K562 (cell line): ENCODE results near the gene NUP188. TPM values are rescaled to one million over a fixed set of nuclear protein-coding genes. Genes with fewer than 3 reads are reported as not detected.

Experiments used
- ATAC-seq: fragments of 200-7000 bp; cut with Tn5 transposase; 3 replicates; pipeline ENCODE4 v1.9.1; 2020; ENCODE audit warnings: moderate library complexity
- BruUV-seq: library from RNA; stranded (reverse); fragments of 400-500 nt; replicated peaks from 2 replicates; lab custom pipeline; 2021; lab: Mats Ljungman, UMichigan
- CTCF ChIA-PET: fragments of 300-600 bp; formaldehyde crosslinking; extraction: SDS; loops from one replicate; lab custom pipeline; 2021; ENCODE audit warnings: low intra/inter-chr PET ratio; lab: Yijun Ruan, JAX
- POLR2A ChIA-PET: fragments of 300-600, 350-650 bp; sonication (Branson Sonifier 250); formaldehyde crosslinking; extraction: SDS; loops from one replicate; lab custom pipeline; 2021; ENCODE audit warnings: antibody characterized with exemption, inconsistent platforms; lab: Yijun Ruan, JAX
- DNase-seq, 4 experiments: peaks; one replicate each; pipeline versions ENCODE4 v3.0.0 to v3.0.0-alpha.2; 2011 to 2018; ENCODE audit warnings: low spot score in 3 of 4, mixed read lengths in 3 of 4; ENCODE audit errors: extremely low read depth in 1 of 4
- FAIRE-seq: peaks from 2 replicates; lab custom pipeline; 2011; peaks lifted over from hg19 to GRCh38; lab: Jason Lieb, UNC
- H2AFZ ChIP-seq: 2 replicates; pipeline ENCODE4 v1.6.0; 2011; ENCODE audit warnings: low read depth, low read length, control low read depth, inconsistent platforms
- H3K27ac ChIP-seq: fragments of 200-600 bp; 3 replicates; pipeline ENCODE4 v1.8.0; 2011; ENCODE audit warnings: low read depth, mild to moderate bottlenecking, control low read depth, inconsistent platforms, low read length, moderate library complexity, mixed read lengths; ENCODE audit errors: extremely low read depth
- H3K27me3 ChIP-seq, 2 experiments: fragments of 300-600 bp in 1 of 2; 2 replicates in 1 of 2; 3 replicates in 1 of 2; pipeline versions ENCODE4 v1.6.0 to v1.8.0; 2011; ENCODE audit warnings: inconsistent platforms in 2 of 2, low read length in 2 of 2, mild to moderate bottlenecking in 1 of 2, mixed read lengths in 1 of 2, moderate library complexity in 1 of 2; ENCODE audit not compliant: control insufficient read depth in 2 of 2, insufficient read depth in 2 of 2
- H3K36me3 ChIP-seq: fragments of 300-600 bp; 3 replicates; pipeline ENCODE4 v1.8.0; 2011; ENCODE audit warnings: mild to moderate bottlenecking, low read length, inconsistent platforms; ENCODE audit not compliant: control insufficient read depth, insufficient read depth
- H3K4me1 ChIP-seq, 2 experiments: fragments of 200-600 bp in 1 of 2; replicated peaks in 1 of 2; 2 replicates in 1 of 2; 3 replicates in 1 of 2; pipeline versions ENCODE4 v1.5.1 to v1.8.0; 2011; ENCODE audit warnings: inconsistent platforms in 2 of 2, low read length in 2 of 2, mild to moderate bottlenecking in 1 of 2, mixed read lengths in 1 of 2, moderate library complexity in 1 of 2; ENCODE audit not compliant: control insufficient read depth in 2 of 2, insufficient read depth in 2 of 2
- H3K4me2 ChIP-seq: 2 replicates; pipeline ENCODE4 v1.6.1; 2011; ENCODE audit warnings: low read length, control low read depth, inconsistent platforms, mixed read lengths; ENCODE audit not compliant: insufficient read depth
- H3K4me3 ChIP-seq: fragments of 200-600 bp; sonication (generic), shearing (Covaris generic); 2 replicates; pipeline ENCODE4 v1.5.1; 2016; ENCODE audit warnings: control low read depth, inconsistent platforms
- H3K79me2 ChIP-seq: fragments of 200-600 bp; 3 replicates; pipeline ENCODE4 v1.8.0; 2011; ENCODE audit warnings: low read length, inconsistent platforms; ENCODE audit not compliant: control insufficient read depth, insufficient read depth
- H3K9ac ChIP-seq, 2 experiments: 2 replicates each; pipeline versions ENCODE4 v1.6.0 to v1.6.1; 2011; ENCODE audit warnings: low read depth in 2 of 2, low read length in 2 of 2, control low read depth in 1 of 2, inconsistent platforms in 1 of 2, mild to moderate bottlenecking in 1 of 2, mixed read lengths in 1 of 2; ENCODE audit not compliant: insufficient read depth in 1 of 2
- H3K9me1 ChIP-seq: one replicate; pipeline ENCODE4 v1.6.0; 2011; ENCODE audit warnings: inconsistent platforms, mild to moderate bottlenecking, low read length, moderate library complexity; ENCODE audit not compliant: control insufficient read depth, insufficient read depth
- H3K9me3 ChIP-seq: replicated peaks from 2 replicates; pipeline ENCODE4 v1.5.1; 2011; ENCODE audit warnings: low read depth, low read length, inconsistent platforms; ENCODE audit not compliant: control insufficient read depth, insufficient read depth
- H4K20me1 ChIP-seq: replicated peaks from 2 replicates; pipeline ENCODE4 v1.6.1; 2011; ENCODE audit warnings: low read length, inconsistent platforms, mixed read lengths; ENCODE audit not compliant: control insufficient read depth, insufficient read depth
- CC2D1A ChIP-seq: fragments of 450-650 bp; IDR thresholded peaks from 2 replicates; pipeline ENCODE4 v1.6.1; 2017; ENCODE audit warnings: mild to moderate bottlenecking
- ELF4 ChIP-seq: fragments of 450-650 bp; formaldehyde crosslinking; IDR thresholded peaks from 2 replicates; pipeline ENCODE4 v1.4.0; 2022; ENCODE audit warnings: missing genetic modification characterization
- HDAC6 ChIP-seq: IDR thresholded peaks from 2 replicates; pipeline ENCODE4 v1.6.1; 2012; ENCODE audit warnings: low read depth, mild to moderate bottlenecking, control low read depth, inconsistent platforms, low read length, moderate library complexity
- NCOA2 ChIP-seq, 2 experiments: fragments of 450-650 bp; IDR thresholded peaks; 2 replicates each; pipeline ENCODE4 v1.6.1; 2018; ENCODE audit warnings: mild to moderate bottlenecking in 2 of 2, moderate library complexity in 1 of 2; ENCODE audit not compliant: partially characterized antibody in 2 of 2
- POLR2G ChIP-seq: fragments of 200-400 bp; formaldehyde crosslinking; IDR thresholded peaks from 2 replicates; pipeline ENCODE4 v1.6.1; 2017; ENCODE audit warnings: low read depth, mild to moderate bottlenecking, antibody characterized with exemption, low read length, moderate library complexity
- RBM17 ChIP-seq: fragments of 200-400 bp; formaldehyde crosslinking; IDR thresholded peaks from 2 replicates; pipeline ENCODE4 v1.6.1; 2017; ENCODE audit warnings: low read depth, mild to moderate bottlenecking, low read length, borderline replicate concordance
- RFX1 ChIP-seq: fragments of 450-650 bp; IDR thresholded peaks from 2 replicates; pipeline ENCODE4 v1.6.1; 2016; ENCODE audit warnings: mild to moderate bottlenecking, moderate library complexity
- SAFB ChIP-seq: fragments of 200-400 bp; formaldehyde crosslinking; IDR thresholded peaks from 2 replicates; pipeline ENCODE4 v1.6.1; 2017; ENCODE audit warnings: low read depth, low read length, borderline replicate concordance
- TAF7 ChIP-seq: fragments of 450-650 bp; IDR thresholded peaks from 2 replicates; pipeline ENCODE4 v1.6.1; 2016; ENCODE audit warnings: missing genetic modification characterization, missing compliant biosample characterization
- ZFX ChIP-seq: sonication (generic); formaldehyde crosslinking; IDR thresholded peaks from 2 replicates; pipeline ENCODE4 v1.8.0; 2022; ENCODE audit warnings: mild to moderate bottlenecking, missing genetic modification reagents, moderate library complexity
- WGBS: fragments of 100-300 bp; shearing (Covaris generic); methylation state at CpG from one replicate; pipeline ENCODE4 v1.1.6; 2016; ENCODE audit warnings: low coverage, mixed read lengths; ENCODE audit not compliant: insufficient coverage; ENCODE audit errors: missing lambda C conversion rate; 5-methylcytosine and 5-hydroxymethylcytosine counted together
- in situ Hi-C: fragments of 300-500 bp; cut with MboI; formaldehyde crosslinking; loops from 4 replicates; pipeline ENCODE4 v1.15.0; 2018; ENCODE audit warnings: inconsistent platforms, mixed read lengths
- intact Hi-C: fragments of 100-400 bp; cut with micrococcal nuclease; formaldehyde crosslinking; loops from 2 replicates; pipeline ENCODE4 v1.14.2; 2022
- polyA plus RNA-seq, 8 experiments: library from polyadenylated mRNA; depleted of rRNA in 4 of 8; stranded (reverse) in 5 of 8; unstranded in 3 of 8; fragments of >200 nt; fragmentation: Nextera tagmentation in 2 of 8; fragmentation: Illumina TruSeq in 1 of 8; extraction: Ambion mirVana in 2 of 8; extraction: Trizol in 1 of 8; gene quantifications; 2 replicates each; pipeline versions ENCODE4 v1.2.1 to v1.2.3, GENCODE V29; 2011 to 2014; ENCODE audit warnings: inconsistent platforms in 1 of 8, missing spikeins in 1 of 8
- total RNA-seq, 7 experiments: library from RNA; depleted of rRNA in 6 of 7; stranded (reverse); fragments of >200 nt in 6 of 7; fragmentation: Illumina TruSeq in 2 of 7; extraction: Trizol in 2 of 7; gene quantifications; 2 replicates each; pipeline versions ENCODE4 v1.2.1 to v1.2.3, GENCODE V29; 2011 to 2021; ENCODE audit warnings: low replicate concordance in 1 of 7
- TF ChIP-seq, protein P1 (sequence below): fragments of 450-650 bp; IDR thresholded peaks from 2 replicates; pipeline ENCODE4 v1.6.1; 2018; ENCODE audit not compliant: partially characterized antibody
- TF ChIP-seq, protein P2 (sequence below): sonication (generic); IDR thresholded peaks from 2 replicates; pipeline ENCODE4 v1.6.1; 2016

The NUP188 gene
- total and polyA plus RNA-seq, 9 of the 15 experiments (the other 6 are each of a cell fraction or from before 2014, with no cell fraction given) = 11.7 to 135 (median 70.6) TPM

DNA sequence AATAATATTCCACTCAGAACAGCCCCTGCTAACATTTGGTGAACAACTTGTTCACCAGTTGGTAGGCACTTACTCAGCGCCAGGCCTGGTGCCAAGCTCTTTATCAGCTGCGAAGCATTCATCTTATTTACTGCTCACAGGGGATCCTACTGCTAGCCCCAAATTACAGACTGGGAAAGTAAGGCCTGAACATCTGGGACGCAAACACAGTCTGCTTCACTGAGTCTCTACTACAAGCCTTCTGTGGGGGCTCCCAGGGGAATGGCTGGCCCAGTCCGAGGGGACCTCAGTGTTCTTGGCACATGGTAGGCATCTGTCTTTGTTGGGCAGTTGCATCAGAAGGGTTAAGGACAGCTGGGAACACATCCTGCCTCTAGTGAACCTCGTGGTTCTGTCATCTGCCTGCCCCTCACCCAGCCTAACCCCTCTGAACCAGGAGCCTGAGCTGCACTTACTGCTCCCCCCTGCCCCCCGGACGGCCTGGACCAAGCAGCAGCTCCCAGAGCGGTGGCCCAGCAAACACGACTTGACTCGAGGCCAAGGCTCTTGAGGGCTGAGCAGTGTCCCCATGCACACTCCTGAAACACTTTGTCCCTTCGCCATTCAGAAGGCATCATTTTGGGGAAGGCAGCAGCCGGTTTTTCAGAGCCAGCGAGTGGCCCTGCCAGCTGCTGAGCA is 27.0 kb upstream of the NUP188 start, which contains the start of gene PHYHD1 (continued):
- no peak for TF ChIP-seq RBM17
- TF ChIP-seq, all 486 proteins: peak for 0

DNA sequence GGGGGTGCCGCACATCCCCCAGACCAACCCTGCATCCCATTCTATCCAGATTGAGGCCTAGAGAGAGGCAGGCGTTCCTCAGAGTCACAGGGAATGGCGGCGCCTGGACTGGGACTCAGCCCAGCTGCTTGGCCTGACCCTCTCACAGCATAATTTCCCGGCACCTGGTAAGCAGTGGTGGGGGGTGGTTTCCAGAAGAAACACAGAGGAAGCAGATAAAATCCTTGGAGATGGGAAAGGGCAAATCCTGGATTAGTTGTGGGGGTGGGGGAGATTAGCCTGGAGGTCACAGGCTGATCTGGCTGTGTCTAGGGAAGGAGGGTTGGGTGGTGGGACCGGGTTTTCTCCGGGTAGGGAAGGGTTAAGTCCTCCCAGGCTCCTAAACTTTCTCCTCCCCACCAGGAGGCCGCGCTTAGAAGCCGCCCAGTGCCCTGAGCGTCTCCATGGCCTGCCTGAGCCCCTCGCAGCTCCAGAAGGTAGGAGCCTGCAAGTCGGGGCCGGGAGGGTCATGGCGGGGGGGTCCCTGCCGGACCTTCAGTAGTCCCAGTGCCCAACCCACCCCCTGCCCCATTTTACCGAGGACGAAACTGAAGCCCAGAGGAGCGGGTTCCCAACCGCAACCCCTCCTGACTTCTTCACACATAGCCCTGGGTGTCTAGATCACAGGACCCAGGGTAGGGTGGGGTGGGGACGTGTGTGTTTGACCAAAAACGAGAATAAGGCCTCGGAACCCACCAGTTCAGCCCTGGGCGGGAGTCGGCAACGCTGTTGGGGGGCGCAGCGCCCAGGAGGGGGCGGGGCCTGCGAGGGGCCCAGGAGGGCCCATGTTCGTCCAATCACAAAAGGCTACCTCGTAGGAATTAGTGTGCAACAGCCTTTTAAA is 25.4 kb upstream of the NUP188 start:
- CTCF ChIA-PET = no interaction called here
- Histone ChIP-seq H3K9ac (peak overlapping the region; percentile 41 to 85; a peak in 3 of 4 replicates), H3K27ac (no peak overlapping the region; the same call in 1 of the 3 replicates), H2AFZ (peak overlapping the region; percentile 72), H3K27me3 (no peaks in the 10 kb centered on the region; a peak in 1 of 5 replicates), H3K4me2 (no peak overlapping the region), H3K4me1 (peaks cover 0 to 26% of the 10 kb centered on the region in 2 experiments; a peak in 4 of 5 replicates), H4K20me1 (no peaks in the 10 kb centered on the region), H3K4me3 (peak overlapping the region; percentile 8; the same call in 1 of the 2 replicates), H3K36me3 (peaks cover 10% of the 10 kb centered on the region; the same call in 1 of the 3 replicates), H3K9me1 (no peaks in the 10 kb centered on the region), H3K79me2 (no peaks in the 10 kb centered on the region), H3K9me3 (no peaks in the 10 kb centered on the region)
- intact Hi-C loops (no loop called here), in situ Hi-C loops (no loop called here)
- WGBS = 32% methylated on average over 25 of the region's 32 CpGs
- DNase-seq (peak in 3 of 4 experiments; percentile 52 to 53 (median 53)), ATAC-seq (peak; percentile 76), FAIRE-seq (no peak)
- POLR2A ChIA-PET = interaction anchor here (0.5 to 1.9 kb wide), 3 partner anchors 12 to 94 kb away, joined by 3 to 7 read pairs (median 4); no protein-coding TSS in a partner anchor
- no TSS peak for BruUV-seq
- TF ChIP-seq ELF4 (CRISPR knock-in tag) = no peak
- TF ChIP-seq, protein P1, sequence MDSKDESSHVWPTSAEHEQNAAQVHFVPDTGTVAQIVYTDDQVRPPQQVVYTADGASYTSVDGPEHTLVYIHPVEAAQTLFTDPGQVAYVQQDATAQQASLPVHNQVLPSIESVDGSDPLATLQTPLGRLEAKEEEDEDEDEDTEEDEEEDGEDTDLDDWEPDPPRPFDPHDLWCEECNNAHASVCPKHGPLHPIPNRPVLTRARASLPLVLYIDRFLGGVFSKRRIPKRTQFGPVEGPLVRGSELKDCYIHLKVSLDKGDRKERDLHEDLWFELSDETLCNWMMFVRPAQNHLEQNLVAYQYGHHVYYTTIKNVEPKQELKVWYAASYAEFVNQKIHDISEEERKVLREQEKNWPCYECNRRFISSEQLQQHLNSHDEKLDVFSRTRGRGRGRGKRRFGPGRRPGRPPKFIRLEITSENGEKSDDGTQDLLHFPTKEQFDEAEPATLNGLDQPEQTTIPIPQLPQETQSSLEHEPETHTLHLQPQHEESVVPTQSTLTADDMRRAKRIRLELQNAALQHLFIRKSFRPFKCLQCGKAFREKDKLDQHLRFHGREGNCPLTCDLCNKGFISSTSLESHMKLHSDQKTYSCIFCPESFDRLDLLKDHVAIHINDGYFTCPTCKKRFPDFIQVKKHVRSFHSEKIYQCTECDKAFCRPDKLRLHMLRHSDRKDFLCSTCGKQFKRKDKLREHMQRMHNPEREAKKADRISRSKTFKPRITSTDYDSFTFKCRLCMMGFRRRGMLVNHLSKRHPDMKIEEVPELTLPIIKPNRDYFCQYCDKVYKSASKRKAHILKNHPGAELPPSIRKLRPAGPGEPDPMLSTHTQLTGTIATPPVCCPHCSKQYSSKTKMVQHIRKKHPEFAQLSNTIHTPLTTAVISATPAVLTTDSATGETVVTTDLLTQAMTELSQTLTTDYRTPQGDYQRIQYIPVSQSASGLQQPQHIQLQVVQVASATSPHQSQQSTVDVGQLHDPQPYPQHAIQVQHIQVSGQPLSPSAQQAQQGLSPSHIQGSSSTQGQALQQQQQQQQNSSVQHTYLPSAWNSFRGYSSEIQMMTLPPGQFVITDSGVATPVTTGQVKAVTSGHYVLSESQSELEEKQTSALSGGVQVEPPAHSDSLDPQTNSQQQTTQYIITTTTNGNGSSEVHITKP = peak; percentile 91
- TF ChIP-seq POLR2G = peak; percentile 59; the same call in 1 of the 2 replicates
- TF ChIP-seq CC2D1A = no peak
- 0 out of 2 replicates have a peak, but pooled peaks have one; percentile 31 for TF ChIP-seq ZFX (CRISPR knock-in tag)
- TF ChIP-seq NCOA2 (IDR thresholded peaks at IDR 0.05; ENCODE audit: partially characterized antibody in 2 of 2) = no peak
- TF ChIP-seq, protein P2, sequence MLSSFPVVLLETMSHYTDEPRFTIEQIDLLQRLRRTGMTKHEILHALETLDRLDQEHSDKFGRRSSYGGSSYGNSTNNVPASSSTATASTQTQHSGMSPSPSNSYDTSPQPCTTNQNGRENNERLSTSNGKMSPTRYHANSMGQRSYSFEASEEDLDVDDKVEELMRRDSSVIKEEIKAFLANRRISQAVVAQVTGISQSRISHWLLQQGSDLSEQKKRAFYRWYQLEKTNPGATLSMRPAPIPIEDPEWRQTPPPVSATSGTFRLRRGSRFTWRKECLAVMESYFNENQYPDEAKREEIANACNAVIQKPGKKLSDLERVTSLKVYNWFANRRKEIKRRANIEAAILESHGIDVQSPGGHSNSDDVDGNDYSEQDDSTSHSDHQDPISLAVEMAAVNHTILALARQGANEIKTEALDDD = no peak
- TF ChIP-seq SAFB = no peak
- no peak for TF ChIP-seq HDAC6
- TF ChIP-seq RFX1 = no peak
- no peak for TF ChIP-seq TAF7
